GM12878 (cell line): ENCODE results near the gene LAMA5.

Experiments
- CEBPB ChIP-seq, 2 experiments: fragments of 150-350 bp in 1 of 2; IDR thresholded peaks; 2 replicates each; pipeline ENCODE4 v1.6.1; 2012 to 2014; ENCODE audit warnings: low read depth in 2 of 2, low read length in 2 of 2, borderline replicate concordance in 1 of 2, inconsistent platforms in 1 of 2
- E4F1 ChIP-seq: fragments of 450-650 bp; IDR thresholded peaks from 2 replicates; pipeline ENCODE4 v1.6.1; 2018; ENCODE audit warnings: borderline replicate concordance, mild to moderate bottlenecking; ENCODE audit not compliant: partially characterized antibody
- EZH2 ChIP-seq: IDR thresholded peaks from 2 replicates; pipeline ENCODE4 v1.6.1; 2012; ENCODE audit warnings: low read depth, mild to moderate bottlenecking, control low read depth, inconsistent platforms, low read length, borderline replicate concordance; ENCODE audit not compliant: control insufficient read depth
- FOXM1 ChIP-seq: IDR thresholded peaks from 2 replicates; pipeline ENCODE4 v1.6.1; 2012; ENCODE audit warnings: low read depth, mild to moderate bottlenecking, inconsistent platforms, low read length, moderate library complexity
- JUNB ChIP-seq: IDR thresholded peaks from 2 replicates; pipeline ENCODE4 v1.6.1; 2016; ENCODE audit warnings: antibody characterized with exemption, mild to moderate bottlenecking
- SP1 ChIP-seq: IDR thresholded peaks from one replicate; pipeline ENCODE4 v1.6.1; 2011; ENCODE audit warnings: low read depth, low read length
- TAF1 ChIP-seq: IDR thresholded peaks from 2 replicates; pipeline ENCODE4 v1.6.1; 2011; ENCODE audit warnings: mild to moderate bottlenecking, low read depth, low read length, borderline replicate concordance

GRCh38 chr20:62408055-62408454 is 40.9 kb upstream of the LAMA5 start:
- no peak for TF ChIP-seq JUNB
- TF ChIP-seq FOXM1, result no peak
- no peak for TF ChIP-seq SP1
- no peak for TF ChIP-seq TAF1
- TF ChIP-seq E4F1, result no peak
- TF ChIP-seq CEBPB (IDR thresholded peaks at IDR 0.05; ENCODE audit: borderline replicate concordance in 1 of 2, low read depth in 2 of 2, low read length in 2 of 2), result no peak
- TF ChIP-seq EZH2, result no peak
